22Rv1 (cell line): ENCODE data around the gene POLR2M.

Source experiments
- CTCF ChIP-seq: fragments of 450-650 bp; IDR thresholded peaks from 2 replicates; pipeline ENCODE4 v1.5.1; 2017; ENCODE audit warnings: mild to moderate bottlenecking
- ZFX ChIP-seq: fragments of 450-650 bp; IDR thresholded peaks from 2 replicates; pipeline ENCODE4 v1.6.1; 2017; ENCODE audit warnings: antibody characterized with exemption, borderline replicate concordance

- no peak for TF ChIP-seq CTCF
- no peak for TF ChIP-seq ZFX
These were observed at the start of gene POLR2M for GRCh38 chr15:57706405-57707209.
